SKM-1 treated with dmso at 0.1 percent for 144 hours (cell line): ENCODE measurements around the gene USP16.
A peak's percentile ranks its signal among the peaks of the same experiment; 100 is the strongest.

Experiments used
- DNase-seq: peaks from one replicate; lab custom pipeline; 2025; ENCODE audit not compliant: unreplicated experiment; lab: John Stamatoyannopoulos, UW

The USP16 gene

DNA sequence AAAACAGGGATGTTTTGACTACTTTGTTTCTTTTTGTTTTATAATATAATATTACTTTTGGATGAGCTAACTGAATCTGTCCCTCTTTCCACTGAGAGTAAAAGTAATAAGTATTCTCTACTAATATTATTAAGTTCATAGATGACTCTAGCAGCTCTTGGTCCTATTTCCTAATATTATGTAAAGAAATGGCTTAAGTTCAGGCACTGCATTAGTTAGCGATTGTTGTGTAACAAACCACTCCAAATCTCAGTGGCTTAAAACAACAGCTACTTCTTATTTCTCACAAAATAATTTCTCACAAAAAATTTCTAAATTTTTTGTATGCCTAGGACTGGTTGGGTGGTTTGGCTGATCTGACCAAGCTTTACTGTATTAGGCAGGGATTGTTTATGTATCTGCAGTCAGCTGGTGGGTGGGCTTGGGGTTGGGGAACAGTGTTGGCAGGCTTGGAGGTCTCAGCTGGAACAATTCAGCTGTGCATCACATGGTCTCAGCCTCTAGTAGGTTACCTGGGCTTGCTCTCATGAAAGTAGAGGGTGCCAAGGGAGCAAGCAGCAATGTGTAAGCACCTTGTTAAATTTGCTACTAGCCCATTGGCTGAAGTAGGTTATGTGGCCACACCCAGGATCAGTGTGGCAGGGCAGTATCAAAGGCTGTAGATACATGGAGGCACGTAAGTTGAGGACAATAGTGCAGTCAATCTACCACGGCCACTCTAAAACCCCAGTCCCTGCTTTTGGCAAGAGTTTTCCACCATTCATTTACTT lies 57.8 kb downstream of the USP16 start:
- DNase-seq: no peak

DNA sequence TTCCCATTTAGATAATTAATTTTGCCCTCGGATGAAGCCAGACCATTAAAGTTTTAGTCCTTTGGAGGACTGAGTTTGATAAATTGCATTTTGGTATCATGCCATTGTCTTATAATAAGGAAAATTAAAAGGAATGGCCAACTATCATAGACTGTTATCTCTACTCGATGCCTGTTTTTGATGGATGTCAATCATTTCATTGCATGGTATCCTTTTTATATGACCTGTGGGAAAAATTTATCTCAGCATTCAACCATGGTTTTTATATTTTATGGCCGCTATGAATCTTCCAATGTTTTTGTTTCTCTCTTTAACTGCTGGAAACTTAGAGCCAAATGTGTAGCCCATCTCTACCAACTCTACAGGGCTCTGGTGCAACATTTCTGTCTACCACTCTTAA lies 58.8 kb downstream of the USP16 start:
- DNase-seq: no peak

DNA sequence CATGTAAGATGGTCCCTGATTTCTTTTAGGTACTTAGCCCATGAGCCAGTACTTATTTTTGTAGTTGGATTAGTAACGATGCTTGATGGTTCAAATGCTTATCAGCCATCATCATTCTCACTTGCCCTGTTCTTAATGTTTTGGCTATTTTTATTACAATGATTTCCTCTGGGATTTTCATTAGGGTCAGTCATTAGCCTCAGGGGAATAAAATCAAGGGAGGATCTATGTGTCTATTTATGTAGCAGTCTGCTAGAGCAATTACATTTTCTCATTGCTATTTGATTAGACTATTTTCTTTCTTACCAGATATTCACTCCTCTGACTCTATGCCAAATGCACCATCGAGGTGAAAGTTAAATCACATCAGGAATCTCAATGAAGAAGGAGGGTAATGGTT lies 59.9 kb downstream of the USP16 start:
- DNase-seq: no peak

DNA sequence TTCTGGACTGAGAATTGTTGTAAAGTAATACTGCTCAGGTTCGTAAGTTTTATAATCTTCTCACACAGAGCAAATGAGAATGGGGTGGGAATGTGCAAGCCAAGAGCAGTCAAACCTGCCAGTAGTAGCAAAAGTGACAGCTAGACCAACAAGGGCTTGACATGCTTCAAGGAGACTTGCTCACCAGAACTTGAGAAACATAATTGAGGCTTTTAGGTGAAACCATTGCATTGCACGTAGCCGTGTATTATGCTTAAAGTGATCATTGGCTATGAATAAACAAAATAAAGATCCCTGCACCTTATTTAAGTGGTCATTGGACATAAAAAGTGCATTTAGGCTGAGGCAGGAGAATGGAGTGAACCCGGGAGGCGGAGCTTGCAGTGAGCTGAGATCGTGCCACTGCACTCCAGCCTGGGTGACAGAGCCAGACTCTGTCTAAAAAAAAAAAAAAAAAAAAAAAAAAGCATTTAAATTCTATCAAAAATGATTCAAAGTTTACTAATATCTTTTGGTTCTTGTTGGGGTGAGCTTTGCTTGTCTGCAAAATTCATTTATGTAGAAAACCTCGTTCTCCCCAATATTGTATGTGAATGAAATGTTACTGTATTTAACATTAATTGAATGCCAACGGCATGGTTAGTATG lies 60.8 kb downstream of the USP16 start:
- DNase-seq: no peak

DNA sequence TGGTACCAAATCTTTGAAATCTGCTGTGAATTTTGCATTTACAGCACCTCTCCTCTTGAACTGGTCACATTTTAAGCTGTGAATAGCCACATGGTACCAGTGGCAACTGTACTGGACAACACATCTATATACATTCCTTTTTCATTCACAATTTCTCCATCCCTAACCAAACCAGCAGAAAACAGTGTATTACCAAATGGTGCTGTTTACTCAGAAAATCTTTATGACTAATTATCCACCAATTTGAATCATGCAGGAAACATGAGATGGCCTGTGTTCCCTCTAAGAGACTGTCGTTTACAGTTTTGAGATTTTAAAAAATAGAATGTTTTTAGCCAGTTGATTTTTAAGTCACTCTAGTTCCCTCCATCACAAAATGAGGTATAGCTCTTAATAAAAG lies 66.6 kb downstream of the USP16 start:
- DNase-seq: no peak

DNA sequence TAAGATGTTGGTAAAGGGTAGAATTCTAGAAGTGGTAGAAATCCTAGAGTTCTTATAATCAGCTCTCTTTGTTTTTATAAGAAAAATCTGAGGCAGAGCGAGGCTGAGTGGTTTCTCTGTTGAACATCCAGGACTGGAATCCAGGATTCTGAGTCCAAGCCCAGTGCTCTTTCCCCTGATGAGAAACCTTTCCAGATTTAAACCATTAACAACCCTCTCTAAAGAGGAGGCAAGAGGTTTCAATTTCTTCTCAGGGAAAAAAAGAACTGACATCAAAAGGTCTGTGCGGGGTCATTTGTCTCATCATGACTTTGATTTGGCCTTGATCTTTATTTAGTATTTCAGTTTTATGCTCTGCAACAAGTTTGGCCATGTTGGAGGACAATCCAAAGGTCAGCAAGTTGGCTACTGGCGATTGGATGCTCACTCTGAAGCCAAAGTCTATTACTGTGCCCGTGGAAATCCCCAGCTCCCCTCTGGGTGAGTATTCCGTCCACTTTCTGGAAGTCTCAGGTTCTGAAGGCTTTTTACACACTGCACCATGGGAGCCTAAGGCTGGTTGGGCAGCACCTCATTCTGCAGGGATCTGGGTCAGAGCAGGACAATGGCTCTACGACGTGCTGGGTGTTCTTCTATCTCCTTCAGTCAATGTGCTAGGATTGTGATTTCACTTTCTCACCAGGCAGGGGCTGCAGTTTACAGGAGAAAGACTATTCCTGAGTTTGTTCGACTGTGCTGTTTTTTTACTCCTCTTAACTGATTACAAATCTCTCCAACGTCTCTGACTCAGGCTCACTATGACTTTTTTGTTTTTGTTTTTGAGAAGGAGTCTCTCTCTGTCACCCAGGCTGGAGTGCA lies 67.9 kb downstream of the USP16 start:
- no peak for DNase-seq

DNA sequence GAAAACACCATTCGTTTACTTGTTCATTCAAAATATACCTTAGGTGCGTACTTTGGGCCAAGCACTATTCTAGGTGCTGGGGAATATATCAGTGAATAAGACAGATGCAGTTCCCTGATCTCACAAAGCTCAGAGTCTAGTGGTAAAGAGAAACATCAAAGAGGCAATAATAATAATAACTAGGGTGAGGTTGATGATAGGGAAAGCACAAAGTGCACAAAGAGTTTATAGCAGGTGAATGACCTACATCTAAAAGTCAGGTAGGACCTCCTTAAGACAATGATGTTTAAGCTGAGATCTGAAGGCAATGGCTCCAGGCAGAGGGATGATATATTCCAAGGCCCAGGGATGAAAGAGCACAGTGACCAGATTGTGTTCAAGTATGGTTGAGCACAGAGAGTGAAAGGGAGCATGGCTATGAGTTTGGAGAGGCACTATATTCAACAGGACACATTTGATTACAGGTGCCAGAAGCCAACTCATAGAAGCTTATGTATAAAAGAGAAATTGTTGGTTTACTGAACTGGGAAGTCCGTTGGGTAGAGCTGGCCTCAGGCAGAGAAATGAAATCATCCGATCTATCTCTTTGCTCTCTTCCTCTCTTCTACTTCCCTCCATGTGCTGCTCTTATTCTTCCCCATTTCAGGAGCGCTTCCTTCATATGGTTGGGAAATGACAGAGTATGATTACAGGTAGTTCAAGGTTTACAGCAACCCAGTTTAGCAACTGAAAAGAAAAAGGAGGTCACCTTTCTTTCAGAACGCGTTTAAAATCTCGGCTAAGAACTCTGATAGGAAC lies 71.9 kb downstream of the USP16 start:
- peak; percentile 18 for DNase-seq

DNA sequence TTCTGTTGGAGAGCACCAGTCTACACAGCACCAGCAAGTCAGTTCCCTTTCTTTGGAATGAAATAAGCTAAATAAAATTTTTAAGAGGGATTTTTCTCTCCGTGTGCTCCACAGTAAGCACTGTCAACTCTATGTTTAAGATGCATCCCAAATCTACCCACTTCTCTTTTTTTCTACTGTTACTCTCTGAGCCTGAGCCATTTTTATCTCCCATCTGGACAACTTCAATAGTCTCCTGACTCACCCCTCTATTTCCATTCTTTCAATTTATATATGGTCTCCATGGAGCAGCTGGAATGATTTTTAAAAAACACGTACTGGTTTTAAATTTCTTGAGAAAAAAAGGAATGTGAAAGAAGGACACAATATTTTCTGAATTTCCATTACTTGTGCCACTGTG lies 73.7 kb downstream of the USP16 start:
- no peak for DNase-seq

DNA sequence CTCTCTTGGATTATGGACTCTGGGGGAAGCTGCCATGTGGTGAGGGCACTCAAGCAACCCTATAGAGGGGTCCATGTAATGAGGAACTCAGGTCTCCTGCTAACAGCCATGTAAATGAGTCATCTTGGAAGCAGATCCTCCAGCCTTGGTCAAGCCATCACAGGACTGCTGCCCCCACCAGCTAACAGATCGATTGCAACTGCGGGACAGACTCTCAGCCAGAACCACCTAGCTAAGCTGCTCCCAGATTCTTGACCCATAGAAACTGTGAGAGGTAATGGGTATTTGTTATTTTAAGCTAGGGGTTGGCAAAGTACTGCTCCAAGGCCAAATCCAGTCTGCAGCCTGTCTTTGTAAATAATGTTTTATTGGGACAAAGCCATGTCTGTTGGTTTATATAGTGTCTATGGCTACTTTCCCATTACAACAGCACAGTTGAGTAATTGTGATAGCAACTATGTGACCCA lies 78.4 kb downstream of the USP16 start:
- DNase-seq: no peak
